HG03025 (cell line): ENCODE data around the gene LRRC18.

ENCODE experiments used
- ATAC-seq: cut with Tn5 transposase; IDR thresholded peaks from one replicate; pipeline ENCODE4 v1.9.1; 2021; ENCODE audit warnings: mild to moderate bottlenecking, moderate library complexity; ENCODE audit not compliant: unreplicated experiment, low FRiP score

LRRC18 gene

DNA sequence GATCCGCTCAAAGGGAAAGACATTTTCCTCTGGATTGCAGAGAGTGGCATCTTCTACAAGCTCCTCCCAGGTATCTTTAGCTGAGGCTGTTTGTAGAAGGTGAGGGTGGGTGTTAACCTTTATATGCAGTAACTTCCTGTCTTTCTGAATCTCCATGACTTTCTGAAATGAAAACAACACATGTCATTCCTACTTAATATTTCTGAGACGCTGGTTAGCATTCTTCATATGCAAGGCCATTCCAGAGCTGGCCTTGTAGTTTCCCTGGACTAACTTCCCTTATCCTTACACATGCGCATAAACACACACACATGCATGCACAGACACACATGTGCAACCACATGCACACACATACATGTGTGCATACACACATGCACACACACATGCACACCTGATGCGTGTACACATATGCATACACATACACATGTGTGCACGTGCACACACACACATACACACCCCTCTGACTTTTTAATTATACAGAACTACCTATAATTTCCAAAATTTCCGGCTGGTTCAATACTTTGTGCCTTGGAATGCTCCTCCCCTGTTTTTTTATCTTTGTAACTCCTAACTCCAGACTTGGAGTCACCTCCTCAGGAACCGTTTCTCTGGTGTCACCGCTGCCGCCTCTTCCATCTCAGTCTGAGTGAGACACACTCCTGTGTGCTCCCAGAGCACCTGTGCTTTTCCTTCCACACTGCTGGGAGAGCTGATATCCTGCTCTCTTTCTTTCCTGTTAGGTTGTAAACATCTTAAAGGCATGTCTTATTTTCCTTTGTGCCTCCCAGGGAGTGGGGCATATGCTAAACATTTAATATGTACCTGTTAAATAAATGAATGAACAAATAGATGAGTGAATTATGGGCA, 55.2 kb downstream of the LRRC18 start:
- ATAC-seq = no peak

DNA sequence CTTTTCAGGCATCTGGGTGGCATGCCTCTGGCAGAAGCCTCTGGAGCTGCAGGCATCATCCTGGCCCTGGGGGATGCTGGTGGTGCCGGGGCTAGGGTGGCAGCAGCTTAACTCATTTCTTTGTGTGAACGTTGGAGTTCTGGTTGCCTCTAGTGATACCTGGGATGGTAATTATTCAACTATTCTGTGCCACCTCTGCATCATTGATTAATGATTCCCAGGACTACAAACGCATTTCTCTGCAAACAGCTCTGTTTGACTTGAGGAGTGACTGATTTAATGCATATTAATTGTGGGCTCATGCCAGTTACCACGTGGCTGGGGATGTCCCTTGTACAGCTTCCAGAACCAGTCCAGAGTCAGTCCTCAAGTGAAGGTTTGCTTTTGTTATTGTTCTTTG, 55.9 kb downstream of the LRRC18 start:
- no peak for ATAC-seq

DNA sequence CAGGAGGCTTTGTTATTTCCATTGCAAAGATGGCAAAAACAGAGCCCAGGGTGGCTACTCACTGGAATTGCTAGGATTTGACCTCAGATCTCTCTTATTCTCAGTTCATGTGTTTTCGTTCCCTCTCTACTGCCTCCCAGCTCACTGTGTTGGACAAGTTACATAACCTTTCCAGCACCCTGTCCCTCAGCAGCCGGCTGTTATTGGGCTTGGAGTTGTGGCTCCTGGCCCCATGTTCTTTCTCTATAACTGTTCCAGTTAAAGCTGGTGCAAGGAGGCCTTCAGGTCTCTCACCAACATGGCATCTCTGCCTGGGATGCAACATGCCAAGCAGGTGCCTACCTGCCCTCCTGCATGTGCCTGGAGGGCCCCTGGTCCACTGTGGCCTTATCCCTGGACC, 56.8 kb downstream of the LRRC18 start:
- no peak for ATAC-seq

DNA sequence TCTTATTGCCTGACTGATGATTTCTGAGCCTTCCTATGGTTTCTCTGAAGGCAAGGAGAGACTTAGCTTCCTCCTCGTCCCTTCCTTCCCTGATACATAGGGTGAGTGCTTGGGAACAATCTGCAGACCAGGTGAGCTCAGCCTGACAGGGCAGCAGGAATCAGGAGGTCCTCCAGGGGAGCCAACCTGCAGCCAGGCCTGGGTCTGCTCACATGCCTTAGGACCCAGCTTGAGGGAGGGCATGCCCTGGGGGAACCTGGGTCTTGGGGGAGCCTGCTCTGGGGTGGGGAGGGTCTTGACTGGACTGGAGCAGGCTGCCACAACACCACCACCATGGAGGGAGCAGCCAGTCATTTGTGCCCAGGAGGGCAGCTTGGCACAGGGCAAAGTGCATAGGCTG, 57.7 kb downstream of the LRRC18 start:
- ATAC-seq = no peak

DNA sequence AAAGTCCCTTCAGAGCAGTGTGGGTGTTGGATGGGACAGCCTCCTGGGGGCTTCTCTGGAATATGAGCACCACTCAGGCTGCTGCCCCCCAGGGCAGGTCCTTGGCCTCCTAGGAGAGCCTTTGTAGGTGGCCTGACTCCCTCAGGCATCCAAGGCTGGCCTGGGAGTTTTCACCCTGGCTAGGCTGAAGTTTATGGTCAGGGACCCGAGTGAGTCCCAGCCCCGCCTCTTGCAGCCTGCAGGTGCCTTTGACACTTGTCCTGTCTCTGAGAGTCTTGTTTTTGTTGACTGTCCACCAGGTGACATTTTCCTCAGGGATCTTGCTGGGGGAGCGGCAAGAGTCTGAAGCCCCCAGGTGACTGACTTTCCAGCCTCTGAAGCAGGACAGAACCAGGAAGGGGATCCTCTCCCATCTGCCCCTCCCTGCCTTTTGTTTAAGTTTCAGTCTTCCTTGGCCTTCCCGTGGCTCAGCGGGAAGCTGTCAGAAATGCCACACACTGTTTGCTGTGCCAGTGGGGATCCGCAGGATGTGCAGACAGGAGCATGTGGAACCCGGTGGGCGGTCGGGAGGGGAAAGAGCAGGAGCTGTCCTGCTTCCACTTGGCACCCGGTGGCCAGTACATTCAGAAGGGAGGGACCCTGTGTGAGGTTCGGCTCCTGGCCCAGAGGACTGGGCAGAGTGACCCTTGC, 59.5 kb downstream of the LRRC18 start:
- ATAC-seq = no peak

DNA sequence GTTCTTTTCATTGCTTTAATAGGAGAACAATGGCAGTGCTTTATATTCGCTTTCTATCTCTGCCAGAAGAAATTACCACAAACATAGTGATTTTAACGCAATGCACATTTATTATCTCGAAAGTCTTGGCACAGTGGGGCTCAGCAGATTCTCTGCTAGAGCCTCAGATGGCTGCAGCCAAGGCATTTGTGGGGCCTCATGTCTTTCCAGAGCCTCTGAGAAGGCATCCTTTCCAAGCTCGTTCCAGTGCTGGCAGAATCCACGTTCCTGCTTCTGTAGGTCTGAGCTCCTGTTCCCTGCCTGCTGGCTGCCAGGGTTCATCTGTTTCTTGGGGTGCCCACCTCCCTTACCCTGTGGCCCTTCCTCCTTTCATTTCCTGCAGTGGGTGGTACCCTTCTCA, 60.2 kb downstream of the LRRC18 start:
- ATAC-seq = no peak

DNA sequence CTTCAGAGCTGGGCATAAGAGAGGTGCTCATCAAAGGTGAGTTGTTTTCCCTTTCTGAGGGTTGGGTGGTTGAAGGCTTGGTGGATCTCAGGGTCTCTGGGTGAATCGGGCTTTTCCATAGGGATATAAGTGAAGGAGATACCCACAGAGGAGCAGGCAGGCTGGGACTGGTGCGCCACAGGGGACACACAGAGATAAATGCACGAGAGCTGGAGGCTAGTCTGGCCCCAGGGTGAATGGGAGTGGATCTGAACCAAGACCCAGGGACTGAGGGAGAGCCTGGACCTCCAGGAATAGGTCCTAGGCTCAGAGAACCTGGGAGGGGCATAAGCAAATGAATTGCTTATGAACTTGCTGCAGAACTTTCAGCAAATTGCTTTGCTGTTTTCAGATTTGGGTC, 61.5 kb downstream of the LRRC18 start:
- ATAC-seq = no peak

DNA sequence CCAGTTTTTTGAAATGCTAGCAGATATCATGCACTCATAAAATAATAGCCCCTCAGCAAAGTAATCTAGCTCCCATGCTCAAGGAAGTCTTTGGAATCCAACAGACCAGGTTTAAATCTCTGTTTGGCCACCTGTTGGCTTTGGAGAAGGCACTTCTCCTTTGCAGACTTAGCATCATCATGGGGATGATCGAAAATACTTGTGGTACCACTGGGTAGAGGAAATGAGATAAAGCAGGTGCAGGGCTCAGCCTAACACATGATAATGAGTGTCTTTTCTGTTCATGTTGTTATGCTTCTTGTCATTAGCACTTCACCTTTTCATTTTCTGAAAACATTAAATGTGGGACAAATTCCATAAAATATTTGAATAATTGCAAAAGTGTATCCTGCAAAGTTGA, 67.4 kb downstream of the LRRC18 start:
- ATAC-seq = no peak
